Upper lobe of left lung (tissue), 4 donors: Measurements from ENCODE around the gene MORN1.

Experiments
- CTCF ChIP-seq, 6 experiments: fragments of 450-650 bp in 4 of 6; fragments of 200-600 bp in 2 of 6; sonication (generic) in 2 of 6; IDR thresholded peaks; one replicate each; pipeline ENCODE4 v1.5.1; 2016 to 2019; ENCODE audit warnings: antibody characterized with exemption in 6 of 6
- EP300 ChIP-seq, 4 donors: sonication (generic); formaldehyde crosslinking; IDR thresholded peaks; one replicate each; pipeline ENCODE4 v1.5.1; 2017; ENCODE audit warnings: antibody characterized with exemption in 4 of 4, control low read depth in 2 of 4
- POLR2A ChIP-seq, 4 donors: fragments of 450-650 bp; IDR thresholded peaks; one replicate each; pipeline ENCODE4 v1.5.1; 2016 to 2017; ENCODE audit warnings: antibody characterized with exemption in 4 of 4, mild to moderate bottlenecking in 2 of 4
- POLR2AphosphoS5 ChIP-seq, 2 donors: sonication (generic); formaldehyde crosslinking; IDR thresholded peaks; one replicate each; pipeline ENCODE4 v1.5.1; 2017; ENCODE audit warnings: antibody characterized with exemption in 2 of 2

DNA sequence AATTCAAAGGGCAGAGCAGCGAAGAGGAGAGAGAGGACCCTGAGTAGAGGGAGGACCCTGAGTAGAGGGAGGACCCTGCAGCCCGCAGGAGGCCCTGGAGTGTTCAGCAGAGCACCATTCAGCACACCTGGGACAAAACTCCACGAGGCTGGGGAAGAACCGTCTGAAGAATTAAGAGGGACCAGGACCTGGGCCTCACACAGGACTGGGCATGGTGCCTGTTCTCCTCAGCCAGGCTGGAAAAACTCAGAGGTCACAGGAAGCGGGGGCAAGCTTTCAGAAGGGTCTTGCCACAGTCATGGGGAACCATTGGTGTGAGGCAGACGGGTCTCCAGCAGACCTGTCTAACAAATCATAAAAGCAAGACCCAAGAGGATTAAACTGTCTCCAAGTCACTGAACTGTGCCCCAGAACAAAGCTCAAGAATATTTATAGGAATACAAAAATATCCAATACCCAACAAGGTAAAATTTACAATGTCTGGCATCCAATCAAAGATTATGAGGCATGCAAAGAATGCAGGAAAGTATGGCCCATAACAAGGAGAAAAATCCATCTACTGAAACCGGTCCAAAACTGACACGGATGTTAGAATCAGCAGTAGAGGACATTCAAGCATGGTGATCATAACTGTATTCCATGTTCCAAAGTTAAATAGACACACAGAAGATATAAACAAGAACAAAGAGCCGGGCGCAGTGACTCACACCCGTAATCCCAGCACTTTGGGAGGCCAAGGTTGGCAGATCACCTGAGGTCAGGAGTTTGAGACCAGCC is 30.6 kb downstream of the MORN1 start:
- no peak for TF ChIP-seq CTCF (IDR thresholded peaks at IDR 0.05)
- no peak for TF ChIP-seq EP300 (IDR thresholded peaks at IDR 0.05)
- TF ChIP-seq POLR2A (IDR thresholded peaks at IDR 0.05): no peak
- no peak for TF ChIP-seq POLR2AphosphoS5 (IDR thresholded peaks at IDR 0.05)
